NB4 (cell line): ENCODE results near the gene CYBA.

ENCODE experiments used
- POLR2A ChIP-seq: IDR thresholded peaks from 2 replicates; pipeline ENCODE4 v1.6.1; 2011; ENCODE audit warnings: mild to moderate bottlenecking; ENCODE audit not compliant: insufficient read length; ENCODE audit errors: extremely low read depth
- TF ChIP-seq, protein P1 (sequence below): IDR thresholded peaks from one replicate; pipeline ENCODE4 v1.5.1; 2012; ENCODE audit warnings: low read depth, low read length

DNA sequence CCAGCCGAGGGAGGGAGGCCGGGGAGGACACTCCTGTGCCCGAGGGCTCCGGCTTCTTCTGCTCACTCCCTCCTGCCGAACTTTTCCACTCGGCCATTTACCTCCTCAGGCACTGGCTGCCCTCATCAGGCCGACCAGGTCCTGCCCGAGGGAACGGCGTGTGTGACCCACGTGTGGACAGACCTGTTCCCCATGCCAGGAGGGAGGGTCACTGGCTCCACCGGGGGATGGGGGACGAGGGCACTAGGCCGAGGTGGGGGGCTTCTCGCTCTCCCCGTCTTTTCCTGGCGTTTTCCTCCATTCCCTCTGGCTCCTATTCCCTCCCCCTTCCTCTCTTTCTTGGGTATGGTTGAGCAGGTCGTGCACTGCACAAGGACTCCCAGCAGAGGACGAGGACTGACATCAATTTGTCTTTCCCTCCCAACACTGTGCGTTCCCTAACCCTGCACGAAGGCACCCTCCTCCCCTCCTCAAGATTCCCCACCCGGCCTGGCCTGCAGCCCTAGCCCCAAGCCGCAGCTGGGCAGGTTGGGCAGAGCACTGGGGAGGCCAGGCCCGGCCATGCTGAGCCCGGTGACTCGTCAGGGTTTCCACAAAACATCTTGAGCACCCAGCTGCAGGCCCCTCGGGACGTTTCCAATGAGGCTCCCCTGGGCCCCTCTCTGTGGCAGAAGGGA lies 15.7 kb downstream of the CYBA start:
- TF ChIP-seq POLR2A = no peak
- TF ChIP-seq, protein P1, sequence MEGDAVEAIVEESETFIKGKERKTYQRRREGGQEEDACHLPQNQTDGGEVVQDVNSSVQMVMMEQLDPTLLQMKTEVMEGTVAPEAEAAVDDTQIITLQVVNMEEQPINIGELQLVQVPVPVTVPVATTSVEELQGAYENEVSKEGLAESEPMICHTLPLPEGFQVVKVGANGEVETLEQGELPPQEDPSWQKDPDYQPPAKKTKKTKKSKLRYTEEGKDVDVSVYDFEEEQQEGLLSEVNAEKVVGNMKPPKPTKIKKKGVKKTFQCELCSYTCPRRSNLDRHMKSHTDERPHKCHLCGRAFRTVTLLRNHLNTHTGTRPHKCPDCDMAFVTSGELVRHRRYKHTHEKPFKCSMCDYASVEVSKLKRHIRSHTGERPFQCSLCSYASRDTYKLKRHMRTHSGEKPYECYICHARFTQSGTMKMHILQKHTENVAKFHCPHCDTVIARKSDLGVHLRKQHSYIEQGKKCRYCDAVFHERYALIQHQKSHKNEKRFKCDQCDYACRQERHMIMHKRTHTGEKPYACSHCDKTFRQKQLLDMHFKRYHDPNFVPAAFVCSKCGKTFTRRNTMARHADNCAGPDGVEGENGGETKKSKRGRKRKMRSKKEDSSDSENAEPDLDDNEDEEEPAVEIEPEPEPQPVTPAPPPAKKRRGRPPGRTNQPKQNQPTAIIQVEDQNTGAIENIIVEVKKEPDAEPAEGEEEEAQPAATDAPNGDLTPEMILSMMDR = peak; percentile 16
